HG03460 (cell line): ENCODE results near the gene LYPLA2.
A peak's percentile ranks its signal among the peaks of the same experiment; 100 is the strongest.

ENCODE experiments used
- ATAC-seq: cut with Tn5 transposase; IDR thresholded peaks from one replicate; pipeline ENCODE4 v1.9.1; 2021; ENCODE audit not compliant: unreplicated experiment

LYPLA2 gene

GRCh38 chr1:23790696-23791515 lies at the start of gene LYPLA2:
LYPLA2 (plus strand) TSS chr1:23791145; CDS start chr1:23792683, 1,538 bp downstream.
- ATAC-seq, result peak; percentile 72

GRCh38 chr1:23741609-23742008 lies 49.3 kb upstream of the LYPLA2 start:
- no peak for ATAC-seq

DNA sequence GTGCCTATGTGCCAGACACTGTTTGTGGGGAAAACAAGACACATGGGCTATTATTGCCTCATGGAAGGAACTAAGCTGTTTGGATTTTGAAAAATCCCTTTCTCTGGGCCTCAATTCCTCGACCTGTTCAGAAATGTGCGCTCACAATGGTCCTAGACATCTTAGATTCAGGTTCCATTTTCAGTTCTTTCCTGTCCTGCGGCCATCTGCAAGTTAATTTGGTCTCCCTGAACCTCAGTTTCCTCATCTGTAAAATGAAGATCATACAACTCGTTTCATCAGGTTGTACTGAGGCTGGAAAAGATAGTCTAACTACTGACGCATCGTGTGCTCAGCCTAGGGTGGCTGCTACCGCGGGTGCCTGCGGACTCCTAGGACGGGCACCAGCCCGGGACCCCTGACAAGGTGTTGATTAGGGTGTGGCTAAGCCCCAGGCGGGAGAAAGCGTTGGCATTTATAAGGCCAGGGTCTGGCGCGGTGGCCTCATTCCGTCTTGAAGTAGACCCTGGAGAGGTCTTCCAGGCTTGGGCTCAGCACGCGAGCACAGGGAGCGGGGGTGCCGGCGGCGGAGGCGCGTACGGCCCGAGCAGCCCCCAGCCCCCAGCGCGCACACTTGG lies 48.2 kb upstream of the LYPLA2 start:
- peak; percentile 8 for ATAC-seq

DNA sequence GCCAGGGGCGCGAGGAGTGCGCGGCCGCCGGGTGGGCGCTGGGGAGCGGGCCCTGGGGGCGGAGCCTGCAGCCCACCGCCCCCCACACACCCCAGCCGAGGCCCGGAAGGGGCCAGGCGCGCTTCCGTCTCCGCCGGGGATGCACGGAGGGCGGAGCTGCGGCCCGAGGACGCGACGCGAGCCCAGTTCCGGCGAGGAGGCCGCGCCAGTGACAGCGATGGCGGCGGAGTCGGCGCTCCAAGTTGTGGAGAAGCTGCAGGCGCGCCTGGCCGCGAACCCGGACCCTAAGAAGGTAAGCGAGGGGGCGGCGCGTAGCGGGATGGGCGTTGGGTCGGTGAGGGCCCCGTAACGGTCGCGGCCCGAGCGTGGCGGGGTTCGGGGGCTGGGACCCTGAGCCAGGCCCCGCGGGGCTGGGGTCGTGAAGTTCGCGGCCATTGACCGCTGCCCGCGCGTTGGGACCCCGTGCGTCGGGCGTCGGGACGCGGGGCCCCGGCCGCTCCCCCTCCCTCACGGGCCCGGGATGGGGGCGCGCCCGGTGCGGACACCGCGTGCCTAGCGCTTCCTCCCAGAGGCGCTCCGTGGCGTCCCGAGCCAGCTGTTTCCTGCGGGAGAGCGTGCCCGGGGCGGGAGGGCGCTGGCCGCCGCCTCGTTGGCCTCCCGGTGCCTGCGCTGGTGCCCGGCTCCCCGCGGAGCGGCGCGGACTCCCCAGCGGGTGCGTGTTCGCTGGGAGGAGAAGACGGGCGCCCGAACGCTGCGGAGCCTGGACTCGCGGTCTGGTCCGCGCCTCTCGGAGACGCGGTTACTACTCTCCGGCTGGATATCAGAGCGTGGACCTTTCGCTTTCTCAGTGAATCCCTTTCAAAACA lies 47.4 kb upstream of the LYPLA2 start, which contains the start of gene ELOA:
TSS of gene ELOA (plus strand) at position 185 of the 866 bp plus-strand sequence. CDS start at position 218, 33 bp downstream.
- peak; percentile 67 for ATAC-seq

DNA sequence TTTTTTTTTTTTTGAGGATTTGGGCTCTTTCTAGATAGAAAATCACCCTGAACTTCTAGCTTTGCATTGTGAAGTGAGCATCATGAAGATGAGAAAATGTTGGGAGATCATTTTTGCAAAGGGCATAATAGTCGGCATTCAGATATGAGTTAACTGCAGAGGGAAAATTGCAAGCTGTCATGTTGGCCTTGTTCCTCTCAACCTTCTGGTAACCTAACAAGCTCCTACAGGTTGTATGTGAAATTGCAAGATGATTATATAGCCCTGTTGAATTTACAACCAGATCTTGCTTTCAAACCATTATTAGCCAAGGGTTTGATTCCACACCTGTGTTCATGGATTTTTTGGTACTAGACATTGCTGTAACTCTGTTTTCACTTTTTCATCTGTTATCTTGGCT lies 45.4 kb upstream of the LYPLA2 start:
- no peak for ATAC-seq

- no peak for ATAC-seq
These were observed 42.9 kb upstream of the LYPLA2 start for GRCh38 chr1:23748016-23748415.

GRCh38 chr1:23751050-23751814 lies 39.7 kb upstream of the LYPLA2 start:
- ATAC-seq, result no peak

DNA sequence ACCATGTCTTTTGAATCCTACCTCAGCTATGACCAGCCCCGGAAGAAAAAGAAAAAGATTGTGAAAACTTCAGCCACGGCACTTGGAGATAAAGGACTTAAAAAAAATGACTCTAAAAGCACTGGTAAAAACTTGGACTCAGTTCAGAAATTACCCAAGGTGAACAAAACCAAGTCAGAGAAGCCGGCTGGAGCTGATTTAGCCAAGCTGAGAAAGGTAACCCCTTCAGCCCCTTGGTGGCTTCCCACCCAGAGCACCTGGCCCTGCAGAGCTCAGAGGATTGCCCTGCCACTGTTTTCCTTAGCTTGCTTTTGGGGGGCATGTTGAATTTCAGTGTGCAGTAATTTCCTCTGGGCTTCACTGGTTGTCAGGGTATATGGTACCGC lies 39.1 kb upstream of the LYPLA2 start:
- ATAC-seq, result no peak

GRCh38 chr1:23752909-23753308 lies 38.0 kb upstream of the LYPLA2 start:
- ATAC-seq, result no peak

- no peak for ATAC-seq
These were observed 34.3 kb upstream of the LYPLA2 start for GRCh38 chr1:23756676-23757075.

- no peak for ATAC-seq
These were observed 33.1 kb upstream of the LYPLA2 start for GRCh38 chr1:23757812-23758211.

DNA sequence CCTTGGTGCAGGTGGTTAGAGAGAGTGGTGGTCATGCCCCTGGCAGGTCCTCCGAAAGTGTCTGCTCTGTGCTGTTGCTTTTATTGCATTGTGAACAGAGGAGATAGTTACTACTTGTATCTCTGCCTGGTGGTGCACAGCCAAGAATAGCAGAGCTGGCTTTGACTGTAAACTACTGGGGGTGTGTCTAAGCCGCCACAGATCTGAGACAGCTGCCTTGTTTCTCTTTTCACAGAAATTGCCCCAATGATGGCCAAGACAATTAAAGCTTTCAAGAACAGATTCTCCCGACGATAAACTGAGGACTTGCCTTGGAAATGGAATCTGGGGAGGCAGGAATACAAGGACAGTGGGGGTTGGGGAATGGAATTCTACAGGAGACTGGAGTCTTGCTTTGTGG lies 31.7 kb upstream of the LYPLA2 start:
- no peak for ATAC-seq

- no peak for ATAC-seq
These were observed 27.8 kb upstream of the LYPLA2 start for GRCh38 chr1:23763041-23763577.

DNA sequence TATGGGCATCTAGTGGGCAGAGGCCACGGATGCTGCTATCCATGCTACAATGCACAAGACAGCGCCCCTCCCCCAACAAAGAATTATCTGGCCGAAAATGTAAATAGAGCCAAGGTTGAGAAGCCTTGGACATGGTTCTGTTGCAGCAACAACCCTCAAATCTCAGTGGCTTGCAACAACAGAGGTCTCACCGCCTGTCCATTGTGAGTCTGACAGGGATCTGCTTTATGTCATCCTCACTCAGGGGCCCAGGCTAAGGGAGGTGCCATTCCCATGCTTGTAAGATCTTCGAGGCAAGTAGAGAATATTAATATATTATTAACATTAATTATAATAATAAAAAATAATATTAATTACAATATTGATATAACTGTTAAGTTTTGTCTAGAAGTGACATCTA lies 22.2 kb upstream of the LYPLA2 start:
- ATAC-seq, result no peak

GRCh38 chr1:23772049-23772853 lies 18.7 kb upstream of the LYPLA2 start:
- ATAC-seq, result no peak

GRCh38 chr1:23772854-23773242 lies 18.1 kb upstream of the LYPLA2 start:
- ATAC-seq, result no peak

DNA sequence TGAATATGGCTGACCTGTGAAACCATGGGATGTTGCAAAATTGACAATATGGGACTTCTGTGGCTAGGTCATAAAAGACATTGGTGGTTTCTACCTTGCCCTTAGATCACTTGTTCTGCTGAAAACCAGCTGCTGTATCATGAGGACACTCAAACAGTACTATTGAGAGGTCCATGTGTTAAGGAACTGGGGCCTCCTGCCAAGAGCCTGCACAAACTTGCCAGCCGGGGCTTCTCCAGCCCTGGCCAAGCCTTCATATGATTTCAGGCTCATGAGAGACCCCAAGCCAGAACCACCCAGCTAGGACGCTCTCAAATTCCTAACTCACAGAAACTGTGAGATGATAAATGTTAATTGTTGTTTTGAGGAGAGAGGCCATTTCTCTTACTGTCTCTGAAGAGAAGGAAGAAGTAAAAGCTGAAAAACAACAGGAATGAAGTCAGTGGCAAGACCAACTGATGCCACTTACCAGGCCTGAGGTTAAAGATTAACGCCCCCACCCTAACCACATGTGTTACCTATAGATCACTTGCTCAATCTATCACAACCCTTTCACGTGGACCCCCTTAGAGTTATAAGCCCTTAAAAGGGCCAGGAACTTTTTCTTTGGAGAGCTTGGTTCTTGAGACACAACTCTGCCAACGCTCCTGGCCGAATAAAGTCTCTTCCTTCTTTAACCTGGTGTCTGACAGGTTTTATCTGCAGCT lies 16.6 kb upstream of the LYPLA2 start:
- ATAC-seq, result no peak

DNA sequence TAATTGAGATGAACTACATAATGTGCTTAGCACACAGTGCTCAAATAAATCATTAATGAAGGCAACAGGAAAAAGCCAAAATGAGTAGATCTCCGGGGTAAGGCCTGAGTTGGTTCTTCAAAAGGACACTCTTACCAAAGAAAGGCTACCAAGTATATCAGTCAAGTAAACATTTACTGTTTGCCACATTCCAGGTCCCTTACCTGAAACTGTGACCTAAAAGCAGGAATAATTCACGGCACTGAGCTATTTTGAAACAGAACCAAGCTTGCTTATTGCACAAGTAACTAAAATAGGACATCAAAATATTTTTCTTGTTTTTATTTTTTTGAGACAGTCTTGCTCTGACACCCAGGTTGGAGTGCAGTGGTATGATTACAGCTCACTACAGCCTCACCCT lies 14.7 kb upstream of the LYPLA2 start:
- no peak for ATAC-seq
